ENCODE measurements around the gene UBASH3A.

UBASH3A gene, protein sequence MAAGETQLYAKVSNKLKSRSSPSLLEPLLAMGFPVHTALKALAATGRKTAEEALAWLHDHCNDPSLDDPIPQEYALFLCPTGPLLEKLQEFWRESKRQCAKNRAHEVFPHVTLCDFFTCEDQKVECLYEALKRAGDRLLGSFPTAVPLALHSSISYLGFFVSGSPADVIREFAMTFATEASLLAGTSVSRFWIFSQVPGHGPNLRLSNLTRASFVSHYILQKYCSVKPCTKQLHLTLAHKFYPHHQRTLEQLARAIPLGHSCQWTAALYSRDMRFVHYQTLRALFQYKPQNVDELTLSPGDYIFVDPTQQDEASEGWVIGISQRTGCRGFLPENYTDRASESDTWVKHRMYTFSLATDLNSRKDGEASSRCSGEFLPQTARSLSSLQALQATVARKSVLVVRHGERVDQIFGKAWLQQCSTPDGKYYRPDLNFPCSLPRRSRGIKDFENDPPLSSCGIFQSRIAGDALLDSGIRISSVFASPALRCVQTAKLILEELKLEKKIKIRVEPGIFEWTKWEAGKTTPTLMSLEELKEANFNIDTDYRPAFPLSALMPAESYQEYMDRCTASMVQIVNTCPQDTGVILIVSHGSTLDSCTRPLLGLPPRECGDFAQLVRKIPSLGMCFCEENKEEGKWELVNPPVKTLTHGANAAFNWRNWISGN

DNA sequence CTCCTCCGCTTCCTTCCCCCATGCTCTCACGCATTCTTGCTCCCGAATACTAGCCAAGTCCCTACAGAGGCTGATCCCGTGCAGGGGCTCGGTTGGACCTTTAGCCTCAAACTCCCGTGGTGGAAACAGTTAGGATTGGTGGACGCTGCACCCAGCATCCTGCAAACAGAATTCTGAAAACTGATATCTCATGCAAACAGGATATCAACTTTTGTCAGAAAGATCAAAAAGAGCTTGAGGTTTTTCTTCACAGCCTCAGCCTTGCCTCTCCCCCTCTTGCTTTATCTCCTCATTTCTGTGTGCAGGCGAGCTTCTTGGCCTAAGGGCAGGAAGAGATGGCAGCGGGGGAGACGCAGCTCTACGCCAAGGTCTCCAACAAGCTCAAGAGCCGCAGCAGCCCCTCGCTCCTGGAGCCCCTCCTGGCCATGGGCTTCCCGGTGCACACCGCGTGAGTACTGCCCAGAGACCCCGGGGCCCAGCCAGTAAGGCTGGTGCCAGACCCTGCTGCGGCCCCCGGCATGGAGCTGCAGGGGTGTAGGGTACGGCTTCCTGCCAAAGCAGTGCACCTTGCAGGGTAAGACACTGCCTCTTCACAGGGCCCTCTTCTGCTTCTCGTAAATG, at the start of gene UBASH3A:
Gene UBASH3A (plus strand): TSS at position 292 of the 621 bp plus-strand sequence. CDS start 44 bp downstream, at position 336.
- H3K4me3 ChIP-seq (ENCODE audit: low read depth, low read length): no peak within 1 kb of the TSS
- no peak for DNase-seq (ENCODE audit: low read depth, low spot score)
- TF ChIP-seq, protein P1, sequence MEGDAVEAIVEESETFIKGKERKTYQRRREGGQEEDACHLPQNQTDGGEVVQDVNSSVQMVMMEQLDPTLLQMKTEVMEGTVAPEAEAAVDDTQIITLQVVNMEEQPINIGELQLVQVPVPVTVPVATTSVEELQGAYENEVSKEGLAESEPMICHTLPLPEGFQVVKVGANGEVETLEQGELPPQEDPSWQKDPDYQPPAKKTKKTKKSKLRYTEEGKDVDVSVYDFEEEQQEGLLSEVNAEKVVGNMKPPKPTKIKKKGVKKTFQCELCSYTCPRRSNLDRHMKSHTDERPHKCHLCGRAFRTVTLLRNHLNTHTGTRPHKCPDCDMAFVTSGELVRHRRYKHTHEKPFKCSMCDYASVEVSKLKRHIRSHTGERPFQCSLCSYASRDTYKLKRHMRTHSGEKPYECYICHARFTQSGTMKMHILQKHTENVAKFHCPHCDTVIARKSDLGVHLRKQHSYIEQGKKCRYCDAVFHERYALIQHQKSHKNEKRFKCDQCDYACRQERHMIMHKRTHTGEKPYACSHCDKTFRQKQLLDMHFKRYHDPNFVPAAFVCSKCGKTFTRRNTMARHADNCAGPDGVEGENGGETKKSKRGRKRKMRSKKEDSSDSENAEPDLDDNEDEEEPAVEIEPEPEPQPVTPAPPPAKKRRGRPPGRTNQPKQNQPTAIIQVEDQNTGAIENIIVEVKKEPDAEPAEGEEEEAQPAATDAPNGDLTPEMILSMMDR (IDR thresholded peaks at IDR 0.05; ENCODE audit: low read depth, low read length): no peak
- in situ Hi-C loops (cut with HindIII; ENCODE audit: low sequenced_read_pairs): no loop called here

DNA sequence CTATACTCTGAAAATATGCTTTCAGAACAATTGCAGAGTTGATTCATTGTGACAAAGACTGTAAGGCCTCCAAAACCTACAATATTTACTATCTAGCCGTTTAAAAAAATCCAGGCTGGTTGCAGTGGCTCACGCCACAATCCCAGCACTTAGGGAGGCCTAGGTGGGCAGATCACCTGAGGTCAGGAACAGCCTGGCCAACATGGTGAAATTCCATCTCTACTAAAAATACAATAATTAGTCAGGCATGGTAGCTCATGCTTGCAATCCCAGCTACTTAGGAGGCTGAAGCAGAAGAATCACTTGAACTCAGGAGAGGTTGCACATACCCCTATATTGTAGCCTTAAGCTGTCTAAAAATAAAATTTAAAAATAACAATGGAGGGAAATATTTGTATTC, 47.7 kb upstream of the UBASH3A start:
- TF ChIP-seq, protein P1 (IDR thresholded peaks at IDR 0.05; ENCODE audit: low read depth, low read length): no peak
- H3K4me3 ChIP-seq (ENCODE audit: low read depth, low read length): no peak overlapping the region
- in situ Hi-C loops (cut with HindIII; ENCODE audit: low sequenced_read_pairs): no loop called here
- no peak for DNase-seq (ENCODE audit: low read depth, low spot score)

GRCh38 chr21:42356650-42357049, 47.1 kb upstream of the UBASH3A start:
- no peak for DNase-seq (ENCODE audit: low read depth, low spot score)
- in situ Hi-C loops (cut with HindIII; ENCODE audit: low sequenced_read_pairs): no loop called here
- TF ChIP-seq, protein P1 (IDR thresholded peaks at IDR 0.05; ENCODE audit: low read depth, low read length): no peak

GRCh38 chr21:42357307-42357706, 46.4 kb upstream of the UBASH3A start:
- TF ChIP-seq, protein P1 (IDR thresholded peaks at IDR 0.05; ENCODE audit: low read depth, low read length): no peak
- no peak overlapping the region for H3K4me3 ChIP-seq (ENCODE audit: low read depth, low read length)
- no peak for DNase-seq (ENCODE audit: low read depth, low spot score)
- in situ Hi-C loops (cut with HindIII; ENCODE audit: low sequenced_read_pairs): no loop called here

More at GRCh38 chr21:42356650-42357049, 47.1 kb upstream of the UBASH3A start:
- H3K4me3 ChIP-seq (ENCODE audit: low read depth, low read length): no peak overlapping the region

GRCh38 chr21:42358261-42358660, 45.4 kb upstream of the UBASH3A start:
- no peak for DNase-seq (ENCODE audit: low read depth, low spot score)
- in situ Hi-C loops (cut with HindIII; ENCODE audit: low sequenced_read_pairs): no loop called here
- H3K4me3 ChIP-seq (ENCODE audit: low read depth, low read length): no peak overlapping the region
- TF ChIP-seq, protein P1 (IDR thresholded peaks at IDR 0.05; ENCODE audit: low read depth, low read length): no peak

DNA sequence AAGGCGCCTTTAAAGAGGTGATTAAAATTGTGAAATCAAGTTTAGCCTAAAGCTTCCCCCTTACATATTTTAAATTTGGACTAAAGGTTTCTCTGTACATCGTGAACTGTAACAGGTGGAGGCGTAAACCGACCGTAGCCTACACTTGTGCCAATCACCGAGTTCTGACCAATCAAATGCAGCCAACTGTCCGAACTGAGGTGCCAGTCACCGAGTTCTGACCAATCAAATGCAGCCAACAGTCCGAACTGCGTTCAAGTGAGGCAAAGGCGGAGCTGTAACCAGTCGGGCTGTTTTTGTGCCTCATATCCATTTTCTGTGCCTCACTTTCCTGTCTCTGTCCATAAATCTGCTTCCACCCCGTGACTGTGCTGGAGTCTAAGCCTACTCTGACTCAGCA, 44.8 kb upstream of the UBASH3A start:
- TF ChIP-seq, protein P1 (IDR thresholded peaks at IDR 0.05; ENCODE audit: low read depth, low read length): no peak
- no peak for DNase-seq (ENCODE audit: low read depth, low spot score)
- H3K4me3 ChIP-seq (ENCODE audit: low read depth, low read length): no peak overlapping the region
- in situ Hi-C loops (cut with HindIII; ENCODE audit: low sequenced_read_pairs): no loop called here

Measured in astrocyte of the spinal cord (primary cell).